GM12878 (cell line): ENCODE measurements around the gene DALRD3. TPM values are rescaled to one million over a fixed set of nuclear protein-coding genes. Genes with fewer than 3 reads are reported as not detected.

Source experiments
- BACH1 ChIP-seq: fragments of 450-650 bp; IDR thresholded peaks from 2 replicates; pipeline ENCODE4 v1.6.1; 2017; ENCODE audit warnings: mild to moderate bottlenecking, borderline replicate concordance
- BHLHE40 ChIP-seq, 2 experiments: fragments of 450-650 bp in 1 of 2; IDR thresholded peaks; 2 replicates each; pipeline ENCODE4 v1.6.1; 2011 to 2017; ENCODE audit warnings: low read depth in 2 of 2, borderline replicate concordance in 1 of 2, improper control_type of control experiment in 1 of 2, low read length in 1 of 2, mild to moderate bottlenecking in 1 of 2
- BMI1 ChIP-seq: fragments of 450-650 bp; IDR thresholded peaks from 2 replicates; pipeline ENCODE4 v1.6.1; 2016; ENCODE audit warnings: mild to moderate bottlenecking, moderate library complexity, borderline replicate concordance
- CHD2 ChIP-seq: IDR thresholded peaks from 2 replicates; pipeline ENCODE4 v1.6.1; 2011; ENCODE audit warnings: low read depth, low read length, improper control_type of control experiment, borderline replicate concordance
- CREM ChIP-seq: IDR thresholded peaks from 2 replicates; pipeline ENCODE4 v1.6.1; 2014; ENCODE audit warnings: antibody characterized with exemption, low read depth
- ESRRA ChIP-seq: IDR thresholded peaks from 2 replicates; pipeline ENCODE4 v1.6.1; 2012; ENCODE audit warnings: mild to moderate bottlenecking, low read length, improper control_type of control experiment
- GABPA ChIP-seq: IDR thresholded peaks from 2 replicates; pipeline ENCODE4 v1.6.1; 2014; ENCODE audit warnings: antibody characterized with exemption, low read depth, mild to moderate bottlenecking, inconsistent platforms
- HCFC1 ChIP-seq: fragments of 150-350 bp; IDR thresholded peaks from 2 replicates; pipeline ENCODE4 v1.6.1; 2014; ENCODE audit warnings: low read length
- IKZF1 ChIP-seq: fragments of 450-650 bp; conservative IDR thresholded peaks from 2 replicates; pipeline ENCODE4 v1.6.1; 2017; ENCODE audit warnings: antibody characterized with exemption, mild to moderate bottlenecking
- IRF4 ChIP-seq: IDR thresholded peaks from 2 replicates; pipeline ENCODE4 v1.6.1; 2011; ENCODE audit warnings: low read depth, low read length
- MXI1 ChIP-seq: fragments of 150-350 bp; IDR thresholded peaks from 2 replicates; pipeline ENCODE4 v1.6.1; 2011; ENCODE audit warnings: low read depth, mild to moderate bottlenecking, inconsistent platforms, low read length, improper control_type of control experiment
- NBN ChIP-seq: fragments of 450-650 bp; IDR thresholded peaks from 2 replicates; pipeline ENCODE4 v1.6.1; 2016
- NR2C1 ChIP-seq: fragments of 450-650 bp; IDR thresholded peaks from 2 replicates; pipeline ENCODE4 v1.6.1; 2017; ENCODE audit warnings: antibody characterized with exemption, mild to moderate bottlenecking, moderate library complexity
- PAX5 ChIP-seq: IDR thresholded peaks from 2 replicates; pipeline ENCODE4 v1.6.1; 2011; ENCODE audit warnings: low read depth, low read length, borderline replicate concordance
- SMAD5 ChIP-seq: IDR thresholded peaks from 2 replicates; pipeline ENCODE4 v1.6.1; 2016; ENCODE audit warnings: antibody characterized with exemption, low read depth
- SUPT20H ChIP-seq: IDR thresholded peaks from 2 replicates; pipeline ENCODE4 v1.6.1; 2011; ENCODE audit warnings: low read depth, mild to moderate bottlenecking, low read length, moderate library complexity, borderline replicate concordance; ENCODE audit not compliant: control insufficient read depth
- TAF1 ChIP-seq: IDR thresholded peaks from 2 replicates; pipeline ENCODE4 v1.6.1; 2011; ENCODE audit warnings: mild to moderate bottlenecking, low read depth, low read length, borderline replicate concordance
- ZNF207 ChIP-seq: fragments of 450-650 bp; IDR thresholded peaks from 2 replicates; pipeline ENCODE4 v1.6.1; 2014; ENCODE audit warnings: antibody characterized with exemption, mild to moderate bottlenecking, borderline replicate concordance
- ZNF687 ChIP-seq: fragments of 450-650 bp; IDR thresholded peaks from 2 replicates; pipeline ENCODE4 v1.6.1; 2017; ENCODE audit warnings: mild to moderate bottlenecking, moderate library complexity
- polyA plus RNA-seq, 11 experiments: library from polyadenylated mRNA; depleted of rRNA in 4 of 11; unstranded in 6 of 11; stranded (reverse) in 5 of 11; fragments of >200 nt; fragmentation: Nextera tagmentation in 4 of 11; fragmentation: Illumina TruSeq in 1 of 11; extraction: Ambion mirVana in 4 of 11; extraction: Trizol in 1 of 11; gene quantifications; 1 replicate in 1 of 11; 2 replicates in 10 of 11; pipeline versions ENCODE4 v1.2.1 to v1.2.3, GENCODE V29; 2011 to 2016; ENCODE audit warnings: inconsistent platforms in 2 of 11, missing spikeins in 2 of 11, low read depth in 1 of 11
- total RNA-seq, 4 experiments: library from RNA; depleted of rRNA in 3 of 4; stranded (reverse); fragments of >200 nt in 3 of 4; fragmentation: Illumina TruSeq in 1 of 4; extraction: Trizol in 1 of 4; gene quantifications; 2 replicates each; pipeline versions ENCODE4 v1.2.1 to v1.2.3, GENCODE V29; 2013 to 2021
- TF ChIP-seq, protein P1 (sequence below): IDR thresholded peaks from 2 replicates; pipeline ENCODE4 v1.6.1; 2012; ENCODE audit warnings: low read length, inconsistent platforms
- TF ChIP-seq, protein P2 (sequence below): fragments of 450-650 bp; IDR thresholded peaks from 2 replicates; pipeline ENCODE4 v1.6.1; 2017; ENCODE audit warnings: low read depth, mild to moderate bottlenecking, moderate library complexity
- TF ChIP-seq, protein P3 (sequence below): IDR thresholded peaks from 2 replicates; pipeline ENCODE4 v1.6.1; 2012; ENCODE audit warnings: low read depth, low read length, improper control_type of control experiment

DALRD3 gene
- total and polyA plus RNA-seq, 10 of the 15 experiments (the other 5 are each of a cell fraction or from before 2014, with no cell fraction given): 10.1 to 28.2 (median 21.6) TPM

DNA sequence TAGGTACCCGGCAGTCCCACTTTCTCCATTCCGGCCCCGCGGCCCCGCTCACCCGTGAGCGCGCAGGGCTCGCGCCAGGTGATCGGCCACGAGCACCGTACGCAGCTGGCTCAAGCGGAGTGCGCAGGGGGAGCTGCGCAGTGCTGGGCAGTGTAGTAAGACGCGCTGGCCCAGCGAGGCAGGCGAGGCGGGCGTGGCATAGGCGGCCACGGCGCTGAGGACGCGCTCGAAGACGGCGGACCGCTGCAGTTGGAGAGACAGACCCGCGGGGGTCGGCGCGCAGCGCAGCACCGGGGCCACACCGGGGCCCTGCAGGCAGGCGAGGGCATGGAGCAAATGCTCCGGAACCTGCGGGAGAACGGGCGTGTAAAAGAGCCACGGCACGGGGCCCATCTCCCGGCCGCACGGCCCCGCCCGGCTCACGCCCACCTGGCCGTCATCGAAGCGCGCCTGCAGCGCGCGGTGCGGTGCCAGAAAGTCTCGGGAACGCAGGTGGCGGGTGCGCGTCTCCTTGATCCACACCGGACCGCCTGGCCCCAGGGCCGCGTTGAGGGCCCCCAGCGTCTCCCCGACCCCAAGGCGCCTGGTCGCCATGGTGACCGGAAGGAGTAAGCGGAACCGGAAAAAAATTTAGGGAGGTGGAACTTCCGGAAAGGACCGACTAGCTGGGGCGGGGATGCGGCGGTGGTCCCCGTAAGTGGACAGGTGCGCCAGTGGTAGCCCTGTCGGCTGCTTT is at the start of gene DALRD3 (continued):
- TF ChIP-seq IKZF1: peak; percentile 68
- TF ChIP-seq GABPA: no peak
- 0 out of 2 replicates have a peak, but pooled peaks have one; percentile 19 for TF ChIP-seq CHD2
- TF ChIP-seq CREM: peak; percentile 83
- TF ChIP-seq BHLHE40 (IDR thresholded peaks at IDR 0.05; ENCODE audit: borderline replicate concordance in 1 of 2, low read depth in 2 of 2, low read length in 1 of 2): peak in 1 of 2 experiments; percentile 44; a peak in 2 of 4 replicates
- TF ChIP-seq SUPT20H: no peak
- no peak for TF ChIP-seq NBN
- TF ChIP-seq PAX5: 0 out of 2 replicates have a peak, but pooled peaks have one; percentile 5
- TF ChIP-seq, protein P1, sequence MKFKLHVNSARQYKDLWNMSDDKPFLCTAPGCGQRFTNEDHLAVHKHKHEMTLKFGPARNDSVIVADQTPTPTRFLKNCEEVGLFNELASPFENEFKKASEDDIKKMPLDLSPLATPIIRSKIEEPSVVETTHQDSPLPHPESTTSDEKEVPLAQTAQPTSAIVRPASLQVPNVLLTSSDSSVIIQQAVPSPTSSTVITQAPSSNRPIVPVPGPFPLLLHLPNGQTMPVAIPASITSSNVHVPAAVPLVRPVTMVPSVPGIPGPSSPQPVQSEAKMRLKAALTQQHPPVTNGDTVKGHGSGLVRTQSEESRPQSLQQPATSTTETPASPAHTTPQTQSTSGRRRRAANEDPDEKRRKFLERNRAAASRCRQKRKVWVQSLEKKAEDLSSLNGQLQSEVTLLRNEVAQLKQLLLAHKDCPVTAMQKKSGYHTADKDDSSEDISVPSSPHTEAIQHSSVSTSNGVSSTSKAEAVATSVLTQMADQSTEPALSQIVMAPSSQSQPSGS: no peak
- TF ChIP-seq ZNF687: 0 out of 2 replicates have a peak, but pooled peaks have one; percentile 30
- peak; percentile 53; the same call in 1 of the 2 replicates for TF ChIP-seq NR2C1
- TF ChIP-seq ESRRA: no peak
- peak; percentile 77; the same call in 1 of the 2 replicates for TF ChIP-seq MXI1
- TF ChIP-seq SMAD5: no peak
- TF ChIP-seq BACH1: 0 out of 2 replicates have a peak, but pooled peaks have one; percentile 49
- TF ChIP-seq ZNF207: 0 out of 2 replicates have a peak, but pooled peaks have one; percentile 26
- TF ChIP-seq, protein P2, sequence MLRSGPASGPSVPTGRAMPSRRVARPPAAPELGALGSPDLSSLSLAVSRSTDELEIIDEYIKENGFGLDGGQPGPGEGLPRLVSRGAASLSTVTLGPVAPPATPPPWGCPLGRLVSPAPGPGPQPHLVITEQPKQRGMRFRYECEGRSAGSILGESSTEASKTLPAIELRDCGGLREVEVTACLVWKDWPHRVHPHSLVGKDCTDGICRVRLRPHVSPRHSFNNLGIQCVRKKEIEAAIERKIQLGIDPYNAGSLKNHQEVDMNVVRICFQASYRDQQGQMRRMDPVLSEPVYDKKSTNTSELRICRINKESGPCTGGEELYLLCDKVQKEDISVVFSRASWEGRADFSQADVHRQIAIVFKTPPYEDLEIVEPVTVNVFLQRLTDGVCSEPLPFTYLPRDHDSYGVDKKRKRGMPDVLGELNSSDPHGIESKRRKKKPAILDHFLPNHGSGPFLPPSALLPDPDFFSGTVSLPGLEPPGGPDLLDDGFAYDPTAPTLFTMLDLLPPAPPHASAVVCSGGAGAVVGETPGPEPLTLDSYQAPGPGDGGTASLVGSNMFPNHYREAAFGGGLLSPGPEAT: 0 out of 2 replicates have a peak, but pooled peaks have one; percentile 7
- no peak for TF ChIP-seq IRF4
- TF ChIP-seq HCFC1: peak; percentile 49
- TF ChIP-seq TAF1: no peak
- TF ChIP-seq, protein P3, sequence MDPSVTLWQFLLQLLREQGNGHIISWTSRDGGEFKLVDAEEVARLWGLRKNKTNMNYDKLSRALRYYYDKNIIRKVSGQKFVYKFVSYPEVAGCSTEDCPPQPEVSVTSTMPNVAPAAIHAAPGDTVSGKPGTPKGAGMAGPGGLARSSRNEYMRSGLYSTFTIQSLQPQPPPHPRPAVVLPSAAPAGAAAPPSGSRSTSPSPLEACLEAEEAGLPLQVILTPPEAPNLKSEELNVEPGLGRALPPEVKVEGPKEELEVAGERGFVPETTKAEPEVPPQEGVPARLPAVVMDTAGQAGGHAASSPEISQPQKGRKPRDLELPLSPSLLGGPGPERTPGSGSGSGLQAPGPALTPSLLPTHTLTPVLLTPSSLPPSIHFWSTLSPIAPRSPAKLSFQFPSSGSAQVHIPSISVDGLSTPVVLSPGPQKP: peak; percentile 70; the same call in 1 of the 2 replicates
- TF ChIP-seq BMI1: peak; percentile 96
